GM04503 (cell line): ENCODE data around the gene ARHGAP9.
"Not testable (repeated sequence)": the region's sequence is repeated elsewhere in the genome, so short reads cannot be mapped to it uniquely, and the experiment has no call there.

Experiments
- DNase-seq: peaks from one replicate; pipeline ENCODE4 v3.0.0-alpha.2; 2012; ENCODE audit warnings: low read depth

ARHGAP9 gene

GRCh38 chr12:57479376-57480115 lies at the start of gene ARHGAP9:
Gene ARHGAP9, minus strand, starts transcription at chr12:57479866. Its CDS starts 460 bp downstream, at chr12:57479406.
- DNase-seq = no peak

GRCh38 chr12:57528831-57529555 lies 49.3 kb upstream of the ARHGAP9 start:
- DNase-seq = no peak

- DNase-seq = no peak
Observed at GRCh38 chr12:57528176-57528575, 48.5 kb upstream of the ARHGAP9 start.

- DNase-seq = no peak
Observed at GRCh38 chr12:57527184-57527583, 47.5 kb upstream of the ARHGAP9 start.

- no peak for DNase-seq
Observed at GRCh38 chr12:57526477-57527126, 46.9 kb upstream of the ARHGAP9 start.

DNA sequence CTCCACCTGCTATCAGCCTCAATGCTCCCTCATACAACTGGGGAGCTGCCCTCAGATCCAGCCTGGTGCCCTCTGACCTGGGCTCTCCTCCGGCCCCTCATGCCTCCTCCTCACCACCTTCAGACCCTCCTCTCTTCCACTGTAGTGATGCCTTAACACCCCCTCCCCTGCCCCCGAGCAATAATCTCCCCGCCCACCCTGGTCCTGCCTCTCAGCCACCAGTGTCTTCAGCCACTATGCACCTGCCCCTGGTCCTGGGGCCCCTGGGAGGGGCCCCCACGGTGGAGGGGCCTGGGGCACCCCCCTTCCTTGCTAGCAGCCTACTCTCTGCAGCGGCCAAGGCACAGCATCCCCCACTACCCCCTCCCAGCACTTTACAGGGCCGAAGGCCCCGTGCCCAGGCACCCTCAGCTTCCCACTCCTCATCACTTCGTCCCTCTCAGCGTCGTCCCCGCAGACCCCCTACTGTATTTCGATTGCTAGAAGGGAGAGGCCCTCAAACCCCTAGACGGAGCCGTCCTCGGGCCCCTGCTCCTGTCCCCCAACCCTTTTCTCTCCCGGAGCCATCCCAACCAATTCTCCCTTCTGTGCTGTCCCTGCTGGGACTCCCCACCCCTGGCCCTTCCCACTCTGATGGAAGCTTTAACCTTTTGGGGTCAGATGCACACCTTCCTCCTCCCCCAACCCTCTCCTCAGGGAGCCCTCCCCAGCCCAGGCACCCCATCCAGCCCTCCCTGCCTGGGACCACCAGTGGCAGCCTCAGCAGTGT lies 46.1 kb upstream of the ARHGAP9 start:
- DNase-seq = no peak

DNA sequence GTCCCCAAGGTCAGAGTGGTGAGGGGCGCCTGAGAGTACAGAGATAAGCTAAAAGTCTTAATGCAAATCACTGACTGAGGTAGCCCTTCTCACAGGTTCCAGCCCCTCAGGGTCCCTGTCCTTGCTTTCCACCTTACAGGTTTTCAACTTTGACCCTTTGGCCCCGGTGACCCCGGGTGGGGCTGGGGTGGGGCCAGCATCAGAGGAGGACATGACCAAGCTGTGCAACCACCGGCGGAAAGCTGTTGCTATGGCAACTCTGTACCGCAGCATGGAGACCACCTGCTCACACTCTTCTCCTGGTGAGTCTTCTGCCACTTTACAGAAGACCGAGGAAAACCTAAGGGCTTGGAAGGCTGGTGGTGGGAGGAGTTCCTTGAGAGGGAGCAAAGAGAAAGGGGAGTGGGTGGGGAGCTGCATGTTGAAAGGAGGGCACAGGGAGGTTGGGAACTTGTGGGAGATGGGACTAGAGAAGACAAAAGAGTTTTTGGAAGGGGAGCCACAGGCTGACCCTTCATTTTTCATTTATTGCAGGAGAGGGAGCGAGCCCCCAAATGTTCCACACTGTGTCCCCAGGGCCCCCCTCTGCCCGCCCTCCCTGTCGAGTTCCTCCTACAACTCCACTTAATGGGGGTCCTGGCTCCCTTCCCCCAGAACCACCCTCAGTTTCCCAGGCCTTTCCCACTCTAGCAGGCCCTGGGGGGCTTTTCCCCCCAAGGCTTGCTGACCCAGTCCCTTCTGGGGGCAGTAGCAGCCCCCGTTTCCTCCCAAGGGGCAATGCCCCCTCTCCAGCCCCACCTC lies 45.3 kb upstream of the ARHGAP9 start:
- no peak for DNase-seq

- DNase-seq = no peak
Observed at GRCh38 chr12:57523706-57524614, 44.3 kb upstream of the ARHGAP9 start.

DNA sequence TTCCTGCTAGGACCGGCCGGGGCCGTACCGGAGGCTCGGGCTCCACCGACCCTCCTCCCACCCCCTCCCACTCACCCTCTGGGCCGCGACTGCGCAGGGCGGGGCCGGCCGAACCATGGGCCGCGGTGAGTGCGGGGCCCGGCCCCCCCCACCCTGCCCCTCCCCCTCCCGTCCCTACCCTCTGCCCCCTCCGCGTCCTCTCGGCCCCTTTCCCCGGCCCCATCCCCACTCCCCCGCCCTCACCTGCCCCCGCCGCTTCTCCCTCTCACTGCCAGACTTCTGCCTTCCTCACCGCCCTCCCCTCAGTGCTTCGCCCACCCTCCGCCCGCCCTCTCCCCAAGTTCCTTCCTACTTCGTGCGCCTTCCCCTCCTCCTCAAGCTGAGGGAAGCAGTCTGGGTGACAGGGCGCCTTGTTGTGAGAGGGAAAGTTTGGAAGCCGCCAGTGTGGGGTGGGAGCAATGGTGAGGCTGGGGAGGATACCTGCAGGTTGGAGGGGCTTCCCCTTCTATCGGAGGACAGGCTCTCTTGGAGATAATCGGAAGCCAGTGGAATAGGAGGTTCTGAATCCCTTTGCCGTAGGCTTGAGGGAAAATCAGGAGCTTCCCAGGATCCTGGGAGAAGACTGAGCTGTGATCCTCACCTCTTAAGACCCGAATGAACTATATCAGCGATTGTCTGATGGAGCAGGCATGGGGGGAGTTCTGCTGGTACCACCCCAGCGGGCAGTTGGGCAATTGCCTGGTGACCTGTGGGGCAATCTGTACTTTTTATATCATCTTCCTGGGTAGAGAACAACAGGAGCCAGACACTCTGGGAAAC lies 43.4 kb upstream of the ARHGAP9 start:
- no peak for DNase-seq

GRCh38 chr12:57522011-57522886 lies 42.6 kb upstream of the ARHGAP9 start, which contains the start of gene MBD6:
Gene MBD6, plus strand, starts transcription at chr12:57522824. Its CDS starts 1,480 bp downstream, at chr12:57524304.
- DNase-seq = no peak

GRCh38 chr12:57521525-57522010 lies 41.9 kb upstream of the ARHGAP9 start:
- DNase-seq = no peak

- DNase-seq = peak; percentile 84
Observed at GRCh38 chr12:57520053-57520818, 40.6 kb upstream of the ARHGAP9 start, which contains the start of gene DDIT3. Gene DDIT3, minus strand, starts transcription at chr12:57520514. Its CDS starts 3,108 bp downstream, at chr12:57517406.

DNA sequence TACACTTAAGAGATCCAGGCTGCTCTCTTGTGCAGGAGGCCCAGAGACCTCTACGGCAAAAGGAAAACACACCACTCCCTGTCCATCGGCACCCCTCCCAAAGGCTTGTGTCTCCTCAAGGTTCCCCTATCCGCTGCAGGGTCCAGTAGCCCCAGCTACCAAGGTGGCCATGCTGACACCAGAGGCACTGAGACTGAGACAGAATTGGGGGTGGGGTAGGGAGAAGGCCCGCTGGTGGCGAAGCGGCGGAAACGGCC lies 40.1 kb upstream of the ARHGAP9 start:
- no peak for DNase-seq

- DNase-seq = no peak
Observed at GRCh38 chr12:57518920-57519795, 39.5 kb upstream of the ARHGAP9 start.

GRCh38 chr12:57518176-57518919 lies 38.7 kb upstream of the ARHGAP9 start:
- DNase-seq = peak; percentile 13

DNA sequence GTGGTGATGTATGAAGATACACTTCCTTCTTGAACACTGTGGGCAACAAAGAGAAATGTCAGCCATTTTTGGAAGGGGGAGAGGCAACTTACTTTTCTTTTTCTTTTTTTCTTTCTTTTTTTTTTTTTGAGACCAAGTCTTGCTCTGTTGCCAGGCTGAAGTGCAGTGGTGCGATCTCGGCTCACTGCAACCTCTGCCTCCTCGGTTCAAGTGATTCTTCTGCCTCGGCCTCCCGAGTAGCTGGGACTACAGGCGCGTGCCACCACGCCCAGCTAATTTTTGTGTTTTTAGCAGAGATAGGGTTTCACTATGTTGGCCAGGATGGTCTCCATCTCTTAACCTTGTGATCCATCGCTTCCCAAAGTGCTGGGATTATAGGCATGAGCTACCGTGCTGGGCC lies 38.1 kb upstream of the ARHGAP9 start:
- not testable (repeated sequence) for DNase-seq
